Uterus (tissue), 4 donors: Measurements from ENCODE around the gene NPIPB6. TPM values are rescaled to one million over a fixed set of nuclear protein-coding genes. Genes with fewer than 3 reads are reported as not detected.
A peak's percentile ranks its signal among the peaks of the same experiment; 100 is the strongest.

ENCODE experiments used
- DNase-seq, 2 donors: peaks; one replicate each; pipeline ENCODE4 v3.0.0-alpha.2; 2019 to 2020
- H3K27ac ChIP-seq, 2 donors: fragments of 200-600 bp; sonication (generic); 1 replicate in 1 of 2; 2 replicates in 1 of 2; pipeline ENCODE4 v1.5.1; 2016 to 2018
- H3K27me3 ChIP-seq, 2 donors: fragments of 200-600 bp; sonication (generic); one replicate each; pipeline ENCODE4 v1.5.1; 2018 to 2019; ENCODE audit warnings: control low read depth in 1 of 2
- H3K36me3 ChIP-seq, 2 donors: fragments of 200-600 bp; sonication (generic); one replicate each; pipeline ENCODE4 v1.5.1; 2019; ENCODE audit warnings: control low read depth in 1 of 2
- H3K4me1 ChIP-seq, 2 donors: fragments of 200-600 bp; sonication (generic); one replicate each; pipeline ENCODE4 v1.5.1; 2018 to 2019; ENCODE audit warnings: control low read depth in 1 of 2
- H3K4me3 ChIP-seq, 2 donors: fragments of 200-600 bp; sonication (generic); 1 replicate in 1 of 2; 2 replicates in 1 of 2; pipeline ENCODE4 v1.5.1; 2018 to 2019; ENCODE audit warnings: mild to moderate bottlenecking in 1 of 2
- H3K9me3 ChIP-seq, 2 donors: fragments of 200-600 bp; sonication (generic); one replicate each; pipeline ENCODE4 v1.5.1; 2019; ENCODE audit warnings: control low read depth in 1 of 2
- POLR2A ChIP-seq, 2 donors: fragments of 450-650 bp; IDR thresholded peaks; one replicate each; pipeline ENCODE4 v1.6.1; 2016; ENCODE audit warnings: antibody characterized with exemption in 2 of 2, mild to moderate bottlenecking in 1 of 2, moderate library complexity in 1 of 2
- intact Hi-C: fragments of 100-400 bp; cut with DNase I; formaldehyde crosslinking; loops from one replicate; pipeline ENCODE4 v1.15.1; 2023; ENCODE audit warnings: low total_unique reads
- microRNA-seq: library from miRNA; unstranded; fragments of <30 nt; microRNA quantifications from one replicate; pipeline ENCODE4, GENCODE V29; 2016; ENCODE audit warnings: borderline microRNAs expressed, borderline replicate concordance
- small RNA-seq: library from RNA; depleted of rRNA; stranded (forward); fragments of <200 nt; gene quantifications from one replicate; pipeline ENCODE3, GENCODE V24; 2016
- total RNA-seq, 4 donors: library from RNA; depleted of rRNA in 3 of 4; stranded (reverse); fragments of >200 nt in 3 of 4; gene quantifications; one replicate each; pipeline versions ENCODE4 v1.1.0 to v1.2.4, GENCODE V29; 2014 to 2023
- TF ChIP-seq, protein P1 (sequence below), 4 experiments: fragments of 200-600 bp in 2 of 4; fragments of 450-650 bp in 2 of 4; sonication (generic) in 2 of 4; IDR thresholded peaks; one replicate each; pipeline ENCODE4 v1.5.1; 2016 to 2019; ENCODE audit warnings: antibody characterized with exemption in 4 of 4, mild to moderate bottlenecking in 2 of 4, moderate library complexity in 1 of 4
- donor health status: DM: yes; HTN: yes; CAD: no.

The NPIPB6 gene
- total RNA-seq, 4 donors from 2014 or later: 2.0 to 5.9 TPM; not detected in 2

DNA sequence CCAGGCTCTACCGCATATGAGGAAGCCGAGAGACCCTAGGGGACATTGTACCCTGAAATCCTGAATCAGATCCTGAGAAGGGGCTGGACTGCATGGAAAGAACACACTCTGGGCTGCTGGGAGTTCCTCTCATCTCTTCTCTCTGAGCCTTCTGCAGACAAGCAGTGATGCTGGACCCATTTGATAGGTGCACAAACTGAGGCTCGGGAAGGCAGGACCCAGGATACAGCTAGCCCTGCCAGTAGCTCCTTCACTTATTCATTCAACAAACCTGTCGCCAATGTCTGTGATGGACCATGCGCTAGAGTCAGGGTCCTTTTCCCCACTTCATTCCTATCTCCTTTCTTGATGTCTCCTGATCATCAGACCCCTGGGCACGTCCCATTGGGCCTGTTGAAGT, 69.1 kb downstream of the NPIPB6 start:
- intact Hi-C loops: no loop called here

DNA sequence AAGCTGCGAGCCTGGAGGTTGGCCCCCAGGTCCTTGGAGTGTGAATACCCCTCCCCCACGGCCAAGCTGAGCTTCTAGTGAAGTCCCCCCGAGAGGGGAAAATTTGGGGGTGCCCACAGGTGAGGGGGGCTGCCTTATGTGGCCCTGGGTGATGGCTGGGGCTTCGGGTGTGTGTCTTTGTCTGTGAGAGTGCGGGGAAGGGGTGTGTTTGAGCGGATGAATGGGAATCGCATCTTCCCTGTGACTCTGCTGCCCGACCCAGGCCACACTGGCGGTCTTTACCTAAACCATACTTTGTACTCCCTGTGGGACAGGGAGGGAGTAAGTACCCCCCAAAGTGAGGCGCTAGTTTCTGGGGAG, 69.7 kb downstream of the NPIPB6 start:
- intact Hi-C loops: no loop called here
- Histone ChIP-seq H3K4me3 (no peak overlapping the region), H3K4me1 (peaks cover 0 to 8% of the 10 kb centered on the region in 2 donors), H3K27ac (no peak overlapping the region), H3K27me3 (no peaks in the 10 kb centered on the region), H3K9me3 (no peaks in the 10 kb centered on the region), H3K36me3 (no peaks in the 10 kb centered on the region)
- TF ChIP-seq, protein P1, sequence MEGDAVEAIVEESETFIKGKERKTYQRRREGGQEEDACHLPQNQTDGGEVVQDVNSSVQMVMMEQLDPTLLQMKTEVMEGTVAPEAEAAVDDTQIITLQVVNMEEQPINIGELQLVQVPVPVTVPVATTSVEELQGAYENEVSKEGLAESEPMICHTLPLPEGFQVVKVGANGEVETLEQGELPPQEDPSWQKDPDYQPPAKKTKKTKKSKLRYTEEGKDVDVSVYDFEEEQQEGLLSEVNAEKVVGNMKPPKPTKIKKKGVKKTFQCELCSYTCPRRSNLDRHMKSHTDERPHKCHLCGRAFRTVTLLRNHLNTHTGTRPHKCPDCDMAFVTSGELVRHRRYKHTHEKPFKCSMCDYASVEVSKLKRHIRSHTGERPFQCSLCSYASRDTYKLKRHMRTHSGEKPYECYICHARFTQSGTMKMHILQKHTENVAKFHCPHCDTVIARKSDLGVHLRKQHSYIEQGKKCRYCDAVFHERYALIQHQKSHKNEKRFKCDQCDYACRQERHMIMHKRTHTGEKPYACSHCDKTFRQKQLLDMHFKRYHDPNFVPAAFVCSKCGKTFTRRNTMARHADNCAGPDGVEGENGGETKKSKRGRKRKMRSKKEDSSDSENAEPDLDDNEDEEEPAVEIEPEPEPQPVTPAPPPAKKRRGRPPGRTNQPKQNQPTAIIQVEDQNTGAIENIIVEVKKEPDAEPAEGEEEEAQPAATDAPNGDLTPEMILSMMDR (IDR thresholded peaks at IDR 0.05): no peak
- no peak for TF ChIP-seq POLR2A (IDR thresholded peaks at IDR 0.05)
- DNase-seq: no peak

More for the DNA sequence above, 69.1 kb downstream of the NPIPB6 start:
- Histone ChIP-seq H3K9me3 (no peaks in the 10 kb centered on the region), H3K27me3 (no peaks in the 10 kb centered on the region), H3K36me3 (no peaks in the 10 kb centered on the region), H3K27ac (no peak overlapping the region), H3K4me1 (peaks cover 0 to 8% of the 10 kb centered on the region in 2 donors), H3K4me3 (no peak overlapping the region)
- TF ChIP-seq POLR2A (IDR thresholded peaks at IDR 0.05): no peak
- TF ChIP-seq, protein P1 (IDR thresholded peaks at IDR 0.05): no peak
- no peak for DNase-seq

DNA sequence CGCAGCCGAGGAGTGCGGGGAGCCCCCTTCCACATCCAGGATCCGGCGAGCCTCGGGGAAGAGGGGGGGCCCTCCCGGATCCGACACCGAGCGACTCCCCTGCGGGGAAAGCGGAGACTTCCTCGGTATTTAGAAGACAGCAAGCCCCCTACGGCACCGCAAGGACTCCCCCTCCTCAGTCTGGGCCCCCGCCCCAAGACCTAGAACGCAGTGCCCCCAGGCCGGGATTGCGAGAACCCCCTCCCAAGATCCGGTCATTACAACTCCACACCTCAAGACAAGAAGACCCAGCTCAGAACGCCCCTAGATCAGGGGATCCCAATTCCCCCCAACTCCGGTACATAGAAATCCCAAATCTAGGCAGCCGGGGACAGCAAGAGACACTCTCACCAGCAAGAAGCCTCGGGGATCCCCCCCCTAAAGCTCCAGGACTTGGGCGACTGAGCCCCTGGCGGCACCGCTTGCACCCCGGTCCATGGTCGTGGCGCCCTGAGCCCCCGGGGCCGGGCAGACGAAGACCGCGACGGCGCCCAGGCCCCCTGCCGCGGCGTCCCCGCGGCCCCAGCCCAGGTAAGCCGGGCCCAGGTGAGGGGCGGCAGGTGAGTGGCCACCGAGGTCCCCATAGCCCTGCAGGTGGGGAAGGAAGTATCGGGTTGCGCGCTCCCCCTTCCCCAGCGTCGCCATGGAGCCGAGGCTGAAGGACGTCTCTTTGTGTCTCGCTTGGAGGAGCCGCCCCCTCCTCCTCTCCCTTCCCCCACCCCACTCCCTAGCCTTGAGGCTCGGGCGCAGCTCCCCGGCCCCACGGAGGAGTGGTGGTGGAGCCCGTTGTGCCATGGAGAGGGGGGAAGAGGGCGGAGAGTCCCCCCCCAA, 70.3 kb downstream of the NPIPB6 start:
- intact Hi-C loops: no loop called here
- H3K36me3 ChIP-seq: no peaks in the 10 kb centered on the region

More for the DNA sequence above, 70.3 kb downstream of the NPIPB6 start:
- TF ChIP-seq, protein P1 (IDR thresholded peaks at IDR 0.05): no peak
- no peak for TF ChIP-seq POLR2A (IDR thresholded peaks at IDR 0.05)
- no peaks in the 10 kb centered on the region for H3K9me3 ChIP-seq
- peaks cover 0 to 8% of the 10 kb centered on the region in 2 donors for H3K4me1 ChIP-seq
- no peak overlapping the region for H3K27ac ChIP-seq
- H3K27me3 ChIP-seq: no peaks in the 10 kb centered on the region
- no peak for DNase-seq
- peak overlapping the region; percentile 39 to 52 for H3K4me3 ChIP-seq

Small RNA genes lying within 50 kb of the gene (microRNA-seq; reads per million reads assigned to microRNA genes)
- gene MIR6862-1: not detected

Small RNA genes lying within 50 kb of the gene (small RNA-seq; reads per million reads assigned to genes)
- not detected for gene AC138904.2
- not detected for gene MIR6862-1

Other genes starting within 250 kb of the NPIPB6 start
- 100 to 1,000 TPM in 1 of 4 donors, 10 to 100 TPM in 3; 72.9 to 251 (median 86.4) TPM for gene XPO6, start 151.5 kb downstream of the NPIPB6 start, total RNA-seq
- 1 to 10 TPM in 1 of 4 donors, under 1 TPM in 2, not detected in 1; 0.26 to 1.2 (median 0.64) TPM for gene SBK1, start 71.0 kb downstream of the NPIPB6 start, total RNA-seq
- gene EIF3CL, start 40.3 kb upstream of the NPIPB6 start, total RNA-seq: 100 to 1,000 TPM in 1 of 4 donors, 10 to 100 TPM in 3; 42.6 to 151 (median 80.8) TPM
- under 1 TPM in 1 of 4 donors, not detected in 3; 0.73 TPM for gene NPIPB7, start 108.8 kb upstream of the NPIPB6 start, total RNA-seq
- gene CLN3, start 128.6 kb upstream of the NPIPB6 start, total RNA-seq: 10 to 100 TPM; 13.8 to 23.7 (median 18.3) TPM
- gene APOBR, start 131.1 kb upstream of the NPIPB6 start, total RNA-seq: under 1 TPM; 0.07 to 0.49 (median 0.28) TPM
- gene IL27, start 143.3 kb upstream of the NPIPB6 start, total RNA-seq: not detected
- 10 to 100 TPM in 3 of 4 donors, 1 to 10 TPM in 1; 7.3 to 81.1 (median 18.4) TPM for gene NUPR1, start 175.5 kb upstream of the NPIPB6 start, total RNA-seq
- gene SGF29, start 190.4 kb upstream of the NPIPB6 start, total RNA-seq: 10 to 100 TPM; 13.2 to 45.3 (median 29.1) TPM
- gene SULT1A2, start 233.5 kb upstream of the NPIPB6 start, total RNA-seq: under 1 TPM in 2 of 4 donors, not detected in 2; 0.41 to 0.46 TPM
- gene SULT1A1, start 246.5 kb upstream of the NPIPB6 start, total RNA-seq: 10 to 100 TPM in 2 of 4 donors, 1 to 10 TPM in 2; 2.8 to 30.3 (median 8.5) TPM